HepG2 (cell line): ENCODE data around the gene NDUFAF8. TPM values are rescaled to one million over a fixed set of nuclear protein-coding genes. Genes with fewer than 3 reads are reported as not detected.

ENCODE experiments used
- ATAC-seq: fragments of 200-7000 bp; cut with Tn5 transposase; 3 replicates; pipeline ENCODE4 v1.9.1; 2020; ENCODE audit warnings: mild to moderate bottlenecking, moderate library complexity
- BruUV-seq: library from RNA; stranded (reverse); fragments of 400-500 nt; replicated peaks from 2 replicates; lab custom pipeline; 2021; lab: Mats Ljungman, UMichigan
- CTCF ChIA-PET: fragments of 300-600 bp; formaldehyde crosslinking; extraction: SDS; loops from one replicate; lab custom pipeline; 2021; ENCODE audit warnings: low total read pairs, inconsistent platforms, low intra/inter-chr PET ratio; lab: Yijun Ruan, JAX
- POLR2A ChIA-PET: fragments of 350-600 bp; sonication (Branson Sonifier 250); formaldehyde crosslinking; loops from one replicate; lab custom pipeline; 2020; ENCODE audit warnings: antibody characterized with exemption, inconsistent platforms; lab: Yijun Ruan, JAX
- DNase-seq: peaks from one replicate; pipeline ENCODE4 v3.0.0-alpha.2; 2015; ENCODE audit warnings: low spot score
- FAIRE-seq: peaks from 3 replicates; lab custom pipeline; 2011; peaks lifted over from hg19 to GRCh38; lab: Jason Lieb, UNC
- H2AFZ ChIP-seq: one replicate; pipeline ENCODE4 v1.6.1; 2011; ENCODE audit warnings: low read length, inconsistent platforms
- H3K27ac ChIP-seq: fragments of 300-600 bp; 3 replicates; pipeline ENCODE4 v1.8.0; 2011; ENCODE audit warnings: mixed run types, mild to moderate bottlenecking, mixed read lengths, low read length, inconsistent platforms; ENCODE audit not compliant: insufficient read depth; ENCODE audit errors: extremely low read length
- H3K27me3 ChIP-seq, 2 experiments: fragments of 200-600 bp in 1 of 2; 2 replicates in 1 of 2; 3 replicates in 1 of 2; pipeline versions ENCODE4 v1.6.0 to v1.8.0; 2011; ENCODE audit warnings: low read length in 2 of 2, mild to moderate bottlenecking in 2 of 2, moderate library complexity in 2 of 2, inconsistent platforms in 1 of 2; ENCODE audit not compliant: insufficient read depth in 2 of 2, control insufficient read depth in 1 of 2
- H3K36me3 ChIP-seq, 2 experiments: fragments of 200-600 bp in 1 of 2; replicated peaks in 1 of 2; 2 replicates in 1 of 2; 3 replicates in 1 of 2; pipeline versions ENCODE4 v1.5.1 to v1.8.0; 2011; ENCODE audit warnings: low read length in 2 of 2, inconsistent platforms in 1 of 2; ENCODE audit not compliant: insufficient read depth in 2 of 2, control insufficient read depth in 1 of 2
- H3K4me1 ChIP-seq: 2 replicates; pipeline ENCODE4 v1.5.1; 2012; ENCODE audit warnings: low read length, inconsistent platforms; ENCODE audit not compliant: insufficient read depth
- H3K4me2 ChIP-seq: 2 replicates; pipeline ENCODE4 v1.6.0; 2011; ENCODE audit warnings: low read depth, low read length, inconsistent platforms
- H3K4me3 ChIP-seq, 3 experiments: fragments of 200-600 bp in 1 of 3; sonication (generic), shearing (Covaris generic) in 1 of 3; replicated peaks in 1 of 3; 2 replicates each; pipeline ENCODE4 v1.5.1; 2011 to 2016; ENCODE audit warnings: low read length in 3 of 3, inconsistent platforms in 2 of 3, low read depth in 2 of 3, mild to moderate bottlenecking in 2 of 3, control low read depth in 1 of 3, mixed read lengths in 1 of 3; ENCODE audit not compliant: insufficient read depth in 1 of 3
- H3K79me2 ChIP-seq: one replicate; pipeline ENCODE4 v1.6.1; 2011; ENCODE audit warnings: low read length, inconsistent platforms; ENCODE audit not compliant: insufficient read depth
- H3K9ac ChIP-seq: 2 replicates; pipeline ENCODE4 v1.6.0; 2011; ENCODE audit warnings: mild to moderate bottlenecking, low read depth, low read length, inconsistent platforms; ENCODE audit not compliant: insufficient read depth
- H3K9me3 ChIP-seq: 2 replicates; pipeline ENCODE4 v1.5.1; 2012; ENCODE audit warnings: mild to moderate bottlenecking, low read length
- H4K20me1 ChIP-seq: 2 replicates; pipeline ENCODE4 v1.6.0; 2011; ENCODE audit warnings: inconsistent platforms, mild to moderate bottlenecking, low read length, moderate library complexity; ENCODE audit not compliant: insufficient read depth
- AGO2 ChIP-seq: fragments of 200-400 bp; formaldehyde crosslinking; optimal IDR thresholded peaks from 2 replicates; pipeline ENCODE3; 2017; ENCODE audit warnings: mild to moderate bottlenecking, low read depth, low read length, moderate library complexity
- ETV5 ChIP-seq: IDR thresholded peaks from 2 replicates; pipeline ENCODE4 v1.6.1; 2018; ENCODE audit warnings: missing biosample characterization, missing genetic modification reagents, inconsistent platforms, borderline replicate concordance
- HDAC1 ChIP-seq: sonication (generic); formaldehyde crosslinking; IDR thresholded peaks from 2 replicates; pipeline ENCODE4 v1.5.1; 2020; ENCODE audit warnings: mild to moderate bottlenecking, missing genetic modification reagents
- MAFF ChIP-seq: IDR thresholded peaks from 2 replicates; pipeline ENCODE4 v1.6.1; 2011; ENCODE audit warnings: low read depth, low read length, improper control_type of control experiment
- MAFK ChIP-seq, 2 experiments: IDR thresholded peaks in 1 of 2; conservative IDR thresholded peaks in 1 of 2; 2 replicates each; pipeline ENCODE4 v1.6.1; 2011; ENCODE audit warnings: improper control_type of control experiment in 2 of 2, low read length in 2 of 2
- UBTF ChIP-seq: sonication (generic); formaldehyde crosslinking; IDR thresholded peaks from 2 replicates; pipeline ENCODE4 v1.4.0; 2020; ENCODE audit warnings: mild to moderate bottlenecking, missing genetic modification reagents
- ZNF263 ChIP-seq: sonication (generic); formaldehyde crosslinking; IDR thresholded peaks from 2 replicates; pipeline ENCODE4 v1.4.0; 2020; ENCODE audit warnings: missing genetic modification reagents
- WGBS: methylation state at CpG from one replicate; pipeline ENCODE4 v1.1.6; 2017; ENCODE audit warnings: low lambda C conversion rate; 5-methylcytosine and 5-hydroxymethylcytosine counted together
- in situ Hi-C: cut with HindIII; loops from 2 replicates; pipeline ENCODE4 v1.10.0; 2017; ENCODE audit warnings: low pct_unique_long_range_greater_than_20kb; ENCODE audit not compliant: extremely low pct_ligation_motif_present
- intact Hi-C: fragments of 100-400 bp; cut with micrococcal nuclease; formaldehyde crosslinking; loops from one replicate; pipeline ENCODE4 v1.10.0; 2022; ENCODE audit not compliant: unreplicated experiment
- polyA plus RNA-seq, 8 experiments: library from polyadenylated mRNA; depleted of rRNA in 3 of 8; stranded (reverse) in 7 of 8; unstranded in 1 of 8; fragments of >200 nt; fragmentation: Illumina TruSeq in 4 of 8; extraction: Trizol in 4 of 8; gene quantifications; 2 replicates each; pipeline versions ENCODE4 v1.2.1 to v1.2.3, GENCODE V29; 2011 to 2016; ENCODE audit warnings: low read depth in 4 of 8, missing spikeins in 1 of 8, mixed read lengths in 1 of 8; ENCODE audit not compliant: insufficient read depth in 1 of 8
- total RNA-seq, 5 experiments: library from RNA; depleted of rRNA; stranded (reverse); fragments of >200 nt; fragmentation: Illumina TruSeq; extraction: Trizol; gene quantifications; 2 replicates each; pipeline ENCODE4 v1.2.3, GENCODE V29; 2016; ENCODE audit warnings: low read depth in 1 of 5

The NDUFAF8 gene
- total and polyA plus RNA-seq, 2 of the 13 experiments (the other 11 are each of a cell fraction or from before 2014, with no cell fraction given) = 75.6 to 233 TPM

GRCh38 chr17:81248649-81249048 is 9.5 kb downstream of the NDUFAF8 start:
- no TSS peak for BruUV-seq
- ChIA-PET POLR2A (interaction anchor here (1.3 kb wide), 1 partner anchor 10 kb away, joined by 4 read pairs; the partner anchor contains the start of genes NDUFAF8 and TEPSIN), CTCF (no interaction called here)
- no peak overlapping the region for H2AFZ ChIP-seq
- WGBS = 79% methylated on average over 13 of the region's 16 CpGs
- no peak overlapping the region for H3K4me2 ChIP-seq
- H4K20me1 ChIP-seq = peaks cover 2% of the 10 kb centered on the region; the same call in 1 of the 2 replicates
- no peaks in the 10 kb centered on the region for H3K27me3 ChIP-seq
- H3K9ac ChIP-seq = no peak overlapping the region
- intact Hi-C loops = no loop called here
- no peak overlapping the region for H3K4me3 ChIP-seq
- FAIRE-seq (no peak), ATAC-seq (no peak), DNase-seq (no peak)
- in situ Hi-C loops = no loop called here
- no peaks in the 10 kb centered on the region for H3K9me3 ChIP-seq
- TF ChIP-seq UBTF (CRISPR knock-in tag) (no peak), ETV5 (CRISPR knock-in tag) (0 out of 2 replicates have a peak, but pooled peaks have one; percentile 24), MAFK (conservative IDR thresholded peaks at IDR 0.05 in 1 of 2, IDR thresholded peaks at IDR 0.05 in 1 of 2; ENCODE audit: low read length in 2 of 2) (peak; percentile 83 to 89), ZNF263 (CRISPR knock-in tag) (peak; percentile 26), HDAC1 (CRISPR knock-in tag) (no peak), MAFF (peak; percentile 78), AGO2 (peak; percentile 79)
- H3K36me3 ChIP-seq = peaks cover 15 to 20% of the 10 kb centered on the region in 2 experiments; a peak in 3 of 5 replicates
- no peak overlapping the region for H3K27ac ChIP-seq
- H3K79me2 ChIP-seq = no peaks in the 10 kb centered on the region
- peaks cover 35% of the 10 kb centered on the region for H3K4me1 ChIP-seq
